Smooth muscle cell (in vitro differentiated cells): ENCODE results near the gene IQCN. TPM values are rescaled to one million over a fixed set of nuclear protein-coding genes. Genes with fewer than 3 reads are reported as not detected.

Experiments
- DNase-seq: peaks from one replicate; lab custom pipeline; 2025; ENCODE audit not compliant: unreplicated experiment; lab: John Stamatoyannopoulos, UW
- H2AFZ ChIP-seq: fragments of 200-600 bp; sonication (generic); 2 replicates; pipeline ENCODE4 v1.6.0; 2016; ENCODE audit warnings: antibody characterized with exemption, low read depth, mild to moderate bottlenecking
- H3F3A ChIP-seq: fragments of 200-600 bp; sonication (generic); 2 replicates; pipeline ENCODE4 v1.6.0; 2017; ENCODE audit warnings: antibody characterized with exemption, low read depth
- H3K27ac ChIP-seq: fragments of 200-600 bp; sonication (generic); 2 replicates; pipeline ENCODE4 v1.5.1; 2016; ENCODE audit warnings: low read depth, mild to moderate bottlenecking
- H3K27me3 ChIP-seq: fragments of 200-600 bp; sonication (generic); 2 replicates; pipeline ENCODE4 v1.6.1; 2016; ENCODE audit warnings: low read depth, mild to moderate bottlenecking
- H3K36me3 ChIP-seq: fragments of 200-600 bp; sonication (generic); 2 replicates; pipeline ENCODE4 v1.5.1; 2016; ENCODE audit warnings: low read depth
- H3K4me1 ChIP-seq: fragments of 200-600 bp; sonication (generic); 2 replicates; pipeline ENCODE4 v1.5.1; 2016; ENCODE audit warnings: low read depth
- H3K4me2 ChIP-seq: fragments of 200-600 bp; sonication (generic); 2 replicates; pipeline ENCODE4 v1.6.0; 2016; ENCODE audit warnings: mild to moderate bottlenecking
- H3K4me3 ChIP-seq: fragments of 200-600 bp; sonication (generic); 2 replicates; pipeline ENCODE4 v1.5.1; 2016; ENCODE audit warnings: mild to moderate bottlenecking
- H3K79me2 ChIP-seq: fragments of 200-600 bp; sonication (generic); 2 replicates; pipeline ENCODE4 v1.6.0; 2016; ENCODE audit warnings: low read depth, mild to moderate bottlenecking
- H3K9ac ChIP-seq: fragments of 200-600 bp; sonication (generic); 2 replicates; pipeline ENCODE4 v1.6.0; 2016; ENCODE audit warnings: low read depth
- H3K9me3 ChIP-seq: fragments of 200-600 bp; sonication (generic); replicated peaks from 2 replicates; pipeline ENCODE4 v1.5.1; 2016; ENCODE audit warnings: low read depth
- H4K20me1 ChIP-seq: fragments of 200-600 bp; sonication (generic); 2 replicates; pipeline ENCODE4 v1.6.0; 2016; ENCODE audit warnings: low read depth
- CTCF ChIP-seq: fragments of 200-600 bp; sonication (generic); IDR thresholded peaks from 2 replicates; pipeline ENCODE4 v1.5.1; 2017; ENCODE audit warnings: borderline replicate concordance, mild to moderate bottlenecking, antibody characterized with exemption; ENCODE audit not compliant: insufficient read depth, poor library complexity, severe bottlenecking
- WGBS: methylation state at CpG from one replicate; pipeline ENCODE4 v1.1.7; 2016; ENCODE audit warnings: low lambda C conversion rate; 5-methylcytosine and 5-hydroxymethylcytosine counted together
- polyA plus RNA-seq: library from polyadenylated mRNA; unstranded; fragments of >200 nt; fragmentation: Nextera tagmentation; extraction: Ambion mirVana; gene quantifications from 2 replicates; pipeline ENCODE4 v1.2.1, GENCODE V29; 2016
- total RNA-seq: library from RNA; depleted of rRNA; stranded (reverse); fragments of >200 nt; gene quantifications from 2 replicates; pipeline ENCODE4 v1.2.3, GENCODE V29; 2014

IQCN gene
- total and polyA plus RNA-seq, 2 experiments from 2014 or later = 2.5 to 4.9 TPM

- WGBS = 42% methylated on average over 4 of the region's 4 CpGs
- no peak overlapping the region for H3K4me3 ChIP-seq
- DNase-seq = no peak
- TF ChIP-seq CTCF = no peak
- no peaks in the 10 kb centered on the region for H4K20me1 ChIP-seq
- H3K27ac ChIP-seq = no peak overlapping the region
- no peak overlapping the region for H3K4me2 ChIP-seq
- peaks cover 11% of the 10 kb centered on the region for H3K27me3 ChIP-seq
- no peaks in the 10 kb centered on the region for H3K79me2 ChIP-seq
- H2AFZ ChIP-seq = no peak overlapping the region
- H3K9ac ChIP-seq = no peak overlapping the region
- H3F3A ChIP-seq = no peaks in the 10 kb centered on the region
- H3K9me3 ChIP-seq = no peaks in the 10 kb centered on the region
- H3K36me3 ChIP-seq = no peaks in the 10 kb centered on the region
- H3K4me1 ChIP-seq = no peaks in the 10 kb centered on the region
These were observed 42.5 kb downstream of the IQCN start for GRCh38 chr19:18231775-18232174.

DNA sequence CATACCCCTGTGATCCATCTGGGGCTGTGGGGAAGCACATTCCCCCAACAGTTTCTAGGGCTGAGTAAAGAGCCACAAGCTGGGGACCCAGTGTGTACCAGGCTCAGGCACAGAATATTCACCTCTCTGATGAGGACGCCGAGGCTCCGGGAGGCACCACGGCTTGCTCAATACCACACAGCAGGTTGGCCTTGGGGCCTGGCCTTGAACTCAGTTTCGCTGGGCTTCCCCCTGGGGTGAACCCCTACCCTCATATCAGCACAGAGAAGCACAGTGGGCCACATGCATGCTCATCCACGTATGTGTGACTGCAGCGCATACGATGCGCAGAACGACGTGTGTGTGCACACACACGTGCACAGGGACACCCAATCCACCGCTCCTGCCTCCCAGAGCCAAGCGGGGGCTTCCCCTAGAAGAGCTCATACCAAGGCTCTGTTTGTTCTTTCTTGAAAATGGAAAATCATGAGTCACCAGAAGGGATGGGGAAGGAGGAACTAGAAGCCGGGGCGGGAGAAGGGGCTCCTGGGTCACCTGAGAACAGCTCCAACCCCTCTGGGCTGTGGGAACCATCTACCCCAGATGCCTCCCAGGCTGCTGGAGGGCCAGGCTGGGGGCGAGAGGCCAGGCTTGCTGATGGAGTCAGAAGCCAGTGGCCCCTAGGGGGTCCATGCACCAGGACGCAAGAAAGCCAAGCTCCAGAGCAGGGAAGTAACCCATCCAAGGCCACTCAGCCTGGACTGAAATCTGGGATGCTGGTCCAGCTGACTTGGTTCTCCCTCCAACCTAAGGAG lies 43.1 kb downstream of the IQCN start:
- H3K4me2 ChIP-seq = no peak overlapping the region
- no peaks in the 10 kb centered on the region for H4K20me1 ChIP-seq
- DNase-seq = no peak
- no peak overlapping the region for H3K9ac ChIP-seq
- peaks cover 11% of the 10 kb centered on the region for H3K27me3 ChIP-seq
- no peaks in the 10 kb centered on the region for H3F3A ChIP-seq
- no peak overlapping the region for H2AFZ ChIP-seq
- no peaks in the 10 kb centered on the region for H3K4me1 ChIP-seq
- H3K9me3 ChIP-seq = no peaks in the 10 kb centered on the region
- H3K4me3 ChIP-seq = no peak overlapping the region
- H3K36me3 ChIP-seq = no peaks in the 10 kb centered on the region
- no peak for TF ChIP-seq CTCF
- no peak overlapping the region for H3K27ac ChIP-seq
- H3K79me2 ChIP-seq = no peaks in the 10 kb centered on the region
- WGBS = 82% methylated on average over 18 of the region's 18 CpGs

GRCh38 chr19:18229915-18230314 lies 44.3 kb downstream of the IQCN start:
- WGBS = 79% methylated on average over 4 of the region's 4 CpGs
- Histone ChIP-seq H3F3A (no peaks in the 10 kb centered on the region), H3K9ac (no peak overlapping the region), H3K27me3 (peaks cover 18% of the 10 kb centered on the region), H3K36me3 (no peaks in the 10 kb centered on the region), H3K79me2 (no peaks in the 10 kb centered on the region), H3K4me1 (no peaks in the 10 kb centered on the region), H3K27ac (no peak overlapping the region), H3K4me3 (no peak overlapping the region), H2AFZ (no peak overlapping the region), H3K9me3 (no peaks in the 10 kb centered on the region), H4K20me1 (no peaks in the 10 kb centered on the region), H3K4me2 (no peak overlapping the region)
- TF ChIP-seq CTCF = no peak
- DNase-seq = no peak

GRCh38 chr19:18229474-18229873 lies 44.8 kb downstream of the IQCN start:
- TF ChIP-seq CTCF = peak; percentile 35
- Histone ChIP-seq H3K9me3 (no peaks in the 10 kb centered on the region), H3K9ac (no peak overlapping the region), H3F3A (no peaks in the 10 kb centered on the region), H3K4me2 (no peak overlapping the region), H3K4me1 (no peaks in the 10 kb centered on the region), H3K36me3 (no peaks in the 10 kb centered on the region), H3K27ac (no peak overlapping the region), H3K27me3 (peaks cover 18% of the 10 kb centered on the region), H3K79me2 (no peaks in the 10 kb centered on the region), H2AFZ (no peak overlapping the region), H3K4me3 (no peak overlapping the region), H4K20me1 (no peaks in the 10 kb centered on the region)
- no peak for DNase-seq
- 82% methylated on average over 5 of the region's 5 CpGs for WGBS
